HFF-Myc (cell line): Measurements from ENCODE around the gene THNSL1.

Experiments
- DNase-seq: peaks from one replicate; pipeline ENCODE4 v3.0.0-alpha.2; 2011; ENCODE audit warnings: low read depth; ENCODE audit errors: extremely low read depth
- H3K4me3 ChIP-seq: replicated peaks from 2 replicates; pipeline ENCODE4 v1.5.1; 2011; ENCODE audit warnings: low read depth, mild to moderate bottlenecking, control low read depth, low read length
- CTCF ChIP-seq: IDR thresholded peaks from 2 replicates; pipeline ENCODE4 v1.5.1; 2012; ENCODE audit warnings: mild to moderate bottlenecking, low read depth, low read length, control low read depth; ENCODE audit errors: missing control alignments

The THNSL1 gene

GRCh38 chr10:25049966-25050365 lies 33.6 kb downstream of the THNSL1 start:
- H3K4me3 ChIP-seq = no peak overlapping the region
- DNase-seq = no peak
- TF ChIP-seq CTCF = no peak

- TF ChIP-seq CTCF = no peak
Measured at GRCh38 chr10:25050402-25050801, 34.0 kb downstream of the THNSL1 start.

GRCh38 chr10:25052012-25052411 lies 35.6 kb downstream of the THNSL1 start:
- no peak for DNase-seq
- H3K4me3 ChIP-seq = no peak overlapping the region
- no peak for TF ChIP-seq CTCF

More at GRCh38 chr10:25050402-25050801, 34.0 kb downstream of the THNSL1 start:
- DNase-seq = no peak
- H3K4me3 ChIP-seq = no peak overlapping the region

- no peak for TF ChIP-seq CTCF
- no peak for DNase-seq
- no peak overlapping the region for H3K4me3 ChIP-seq
Measured at GRCh38 chr10:25056726-25057125, 40.3 kb downstream of the THNSL1 start.

- DNase-seq = no peak
- no peak overlapping the region for H3K4me3 ChIP-seq
- no peak for TF ChIP-seq CTCF
Measured at GRCh38 chr10:25057886-25058285, 41.5 kb downstream of the THNSL1 start.

- no peak for DNase-seq
- no peak for TF ChIP-seq CTCF
- no peak overlapping the region for H3K4me3 ChIP-seq
Measured at GRCh38 chr10:25059990-25060389, 43.6 kb downstream of the THNSL1 start.

- H3K4me3 ChIP-seq = no peak overlapping the region
- no peak for TF ChIP-seq CTCF
- DNase-seq = no peak
Measured at GRCh38 chr10:25061125-25061524, 44.7 kb downstream of the THNSL1 start.
